ENCODE measurements around the gene RNF220.

GRCh38 chr1:44514673-44515072 is 109.6 kb downstream of the RNF220 start:
- TF ChIP-seq CTCF (IDR thresholded peaks at IDR 0.05 in 8 of 11, conservative IDR thresholded peaks at IDR 0.05 in 3 of 11): no peak
- TF ChIP-seq POLR2A (IDR thresholded peaks at IDR 0.05): no peak

Measured in spleen (tissue), 7 donors.